HepG2 (cell line): ENCODE measurements around the gene NRN1L. TPM values are rescaled to one million over a fixed set of nuclear protein-coding genes. Genes with fewer than 3 reads are reported as not detected.

Experiments
- ADNP ChIP-seq: sonication (generic); formaldehyde crosslinking; IDR thresholded peaks from 2 replicates; pipeline ENCODE4 v1.4.0; 2020; ENCODE audit warnings: missing genetic modification reagents
- CSRNP1 ChIP-seq: sonication (generic); formaldehyde crosslinking; IDR thresholded peaks from 2 replicates; pipeline ENCODE4 v1.8.1; 2023; ENCODE audit warnings: mild to moderate bottlenecking, missing genetic modification reagents
- DMAP1 ChIP-seq: IDR thresholded peaks from 2 replicates; pipeline ENCODE4 v1.6.1; 2016
- E2F2 ChIP-seq: sonication (generic); formaldehyde crosslinking; IDR thresholded peaks from 2 replicates; pipeline ENCODE4 v1.4.0; 2020; ENCODE audit warnings: missing genetic modification reagents, borderline replicate concordance
- FOXK1 ChIP-seq: sonication (generic); formaldehyde crosslinking; IDR thresholded peaks from 2 replicates; pipeline ENCODE4 v1.4.0; 2020; ENCODE audit warnings: low read depth, missing genetic modification reagents, borderline replicate concordance
- KDM2A ChIP-seq: sonication (generic); formaldehyde crosslinking; IDR thresholded peaks from 2 replicates; pipeline ENCODE4 v1.4.0; 2020; ENCODE audit warnings: low read depth, missing genetic modification reagents, borderline replicate concordance
- KMT2B ChIP-seq: IDR thresholded peaks from 2 replicates; pipeline ENCODE4 v1.6.1; 2016; ENCODE audit warnings: missing genetic modification reagents, missing compliant biosample characterization
- MED1 ChIP-seq: sonication (generic); formaldehyde crosslinking; IDR thresholded peaks from 2 replicates; pipeline ENCODE4 v1.4.0; 2020; ENCODE audit warnings: missing genetic modification reagents
- MEF2D ChIP-seq: sonication (generic); formaldehyde crosslinking; IDR thresholded peaks from 2 replicates; pipeline ENCODE4 v1.5.1; 2020; ENCODE audit warnings: mild to moderate bottlenecking, missing genetic modification reagents
- MYPOP ChIP-seq: sonication (generic); formaldehyde crosslinking; IDR thresholded peaks from 2 replicates; pipeline ENCODE4 v1.8.1; 2023; ENCODE audit warnings: mild to moderate bottlenecking, moderate library complexity, missing genetic modification reagents
- NCOA5 ChIP-seq: sonication (generic); formaldehyde crosslinking; IDR thresholded peaks from 2 replicates; pipeline ENCODE4 v1.4.0; 2020; ENCODE audit warnings: missing genetic modification reagents
- SKI ChIP-seq: fragments of 450-650 bp; IDR thresholded peaks from one replicate; pipeline ENCODE4 v1.6.1; 2018; ENCODE audit warnings: mild to moderate bottlenecking; ENCODE audit not compliant: partially characterized antibody
- TARDBP ChIP-seq: sonication (generic); formaldehyde crosslinking; IDR thresholded peaks from 2 replicates; pipeline ENCODE4 v1.8.0; 2022; ENCODE audit warnings: mild to moderate bottlenecking, missing genetic modification reagents
- USF2 ChIP-seq, 2 experiments: sonication (generic) in 1 of 2; formaldehyde crosslinking in 1 of 2; IDR thresholded peaks; 2 replicates each; pipeline versions ENCODE4 v1.5.1 to v1.6.1; 2011 to 2020; ENCODE audit warnings: borderline replicate concordance in 1 of 2, low read depth in 1 of 2, low read length in 1 of 2, mild to moderate bottlenecking in 1 of 2, missing genetic modification reagents in 1 of 2, moderate library complexity in 1 of 2
- ZBTB7A ChIP-seq: sonication (generic); formaldehyde crosslinking; IDR thresholded peaks from 2 replicates; pipeline ENCODE4 v1.8.0; 2022; ENCODE audit warnings: mild to moderate bottlenecking, missing genetic modification reagents
- ZBTB8A ChIP-seq: sonication (generic); formaldehyde crosslinking; IDR thresholded peaks from 2 replicates; pipeline ENCODE4 v1.4.0; 2020; ENCODE audit warnings: mild to moderate bottlenecking, low read depth, missing genetic modification reagents, borderline replicate concordance
- ZNF235 ChIP-seq: sonication (generic); formaldehyde crosslinking; IDR thresholded peaks from 2 replicates; pipeline ENCODE4 v1.8.1; 2023; ENCODE audit warnings: mild to moderate bottlenecking, missing genetic modification reagents, borderline replicate concordance
- ZNF431 ChIP-seq: sonication (generic); formaldehyde crosslinking; IDR thresholded peaks from 2 replicates; pipeline ENCODE4 v1.9.0; 2022; ENCODE audit warnings: missing genetic modification reagents, low read depth, mild to moderate bottlenecking, borderline replicate concordance
- ZNF546 ChIP-seq: sonication (generic); formaldehyde crosslinking; conservative IDR thresholded peaks from 2 replicates; pipeline ENCODE4 v1.8.1; 2023; ENCODE audit warnings: mild to moderate bottlenecking, missing genetic modification reagents
- ZSCAN12 ChIP-seq: sonication (generic); formaldehyde crosslinking; IDR thresholded peaks from 2 replicates; pipeline ENCODE4 v1.9.0; 2021; ENCODE audit warnings: mild to moderate bottlenecking, missing genetic modification reagents
- polyA plus RNA-seq, 8 experiments: library from polyadenylated mRNA; depleted of rRNA in 3 of 8; stranded (reverse) in 7 of 8; unstranded in 1 of 8; fragments of >200 nt; fragmentation: Illumina TruSeq in 4 of 8; extraction: Trizol in 4 of 8; gene quantifications; 2 replicates each; pipeline versions ENCODE4 v1.2.1 to v1.2.3, GENCODE V29; 2011 to 2016; ENCODE audit warnings: low read depth in 4 of 8, missing spikeins in 1 of 8, mixed read lengths in 1 of 8; ENCODE audit not compliant: insufficient read depth in 1 of 8
- total RNA-seq, 5 experiments: library from RNA; depleted of rRNA; stranded (reverse); fragments of >200 nt; fragmentation: Illumina TruSeq; extraction: Trizol; gene quantifications; 2 replicates each; pipeline ENCODE4 v1.2.3, GENCODE V29; 2016; ENCODE audit warnings: low read depth in 1 of 5

The NRN1L gene
- total and polyA plus RNA-seq, 2 of the 13 experiments (the other 11 are each of a cell fraction or from before 2014, with no cell fraction given) = 0.53 to 1.2 TPM

- TF ChIP-seq USF2 (IDR thresholded peaks at IDR 0.05; ENCODE audit: low read depth, low read length) (peak; percentile 90), USF2 (CRISPR knock-in tag; IDR thresholded peaks at IDR 0.05; ENCODE audit: borderline replicate concordance) (peak; percentile 97; the same call in 1 of the 2 replicates), CSRNP1 (CRISPR knock-in tag) (peak; percentile 83), MED1 (CRISPR knock-in tag) (peak; percentile 79), ZNF431 (peak; percentile 91), MEF2D (CRISPR knock-in tag) (peak; percentile 78), NCOA5 (CRISPR knock-in tag) (peak; percentile 92; the same call in 1 of the 2 replicates), ZSCAN12 (CRISPR knock-in tag) (no peak), ZNF546 (peak; percentile 69), MYPOP (CRISPR knock-in tag) (peak; percentile 41), E2F2 (CRISPR knock-in tag) (peak; percentile 76; the same call in 1 of the 2 replicates), FOXK1 (CRISPR knock-in tag) (0 out of 2 replicates have a peak, but pooled peaks have one; percentile 46), KMT2B (CRISPR knock-in tag) (no peak; the same call in 1 of the 2 replicates), ADNP (CRISPR knock-in tag) (no peak), TARDBP (peak; percentile 57), KDM2A (CRISPR knock-in tag) (peak; percentile 99), DMAP1 (CRISPR knock-in tag) (peak; percentile 71; the same call in 1 of the 2 replicates), ZBTB8A (CRISPR knock-in tag) (peak; percentile 64; the same call in 1 of the 2 replicates), SKI (peak; percentile 29), ZNF235 (CRISPR knock-in tag) (peak; percentile 49; the same call in 1 of the 2 replicates), ZBTB7A (CRISPR knock-in tag) (0 out of 2 replicates have a peak, but pooled peaks have one; percentile 64)
Measured at GRCh38 chr16:67935402-67936123, 50.9 kb downstream of the NRN1L start (continued).
